SK-N-SH treated with all-trans-retinoic acid at 6 μM for 48 hours (cell line): Measurements from ENCODE around the gene SLC1A5.

ENCODE experiments used
- ATAC-seq: fragments of 200-7000 bp; cut with Tn5 transposase; 3 replicates; pipeline ENCODE4 v1.9.1; 2020; ENCODE audit warnings: mild to moderate bottlenecking, moderate library complexity
- BACH2 ChIP-seq: fragments of 250-450 bp; sonication (Bioruptor Pico); IDR thresholded peaks from 2 replicates; pipeline ENCODE4 v1.9.0; 2021; ENCODE audit warnings: mild to moderate bottlenecking, borderline replicate concordance
- CREB5 ChIP-seq: fragments of 250-450 bp; sonication (Bioruptor Pico); IDR thresholded peaks from 2 replicates; pipeline ENCODE4 v1.5.1; 2020; ENCODE audit warnings: low read depth, mild to moderate bottlenecking, moderate library complexity
- CSDC2 ChIP-seq: fragments of 250-450 bp; sonication (Bioruptor Pico); IDR thresholded peaks from 2 replicates; pipeline ENCODE4 v1.5.0; 2020; ENCODE audit warnings: mild to moderate bottlenecking, moderate library complexity
- ESRRG ChIP-seq: fragments of 250-450 bp; sonication (Bioruptor Pico); IDR thresholded peaks from 2 replicates; pipeline ENCODE4 v1.6.1; 2021; ENCODE audit warnings: mild to moderate bottlenecking
- GLIS3 ChIP-seq: fragments of 250-450 bp; sonication (Bioruptor Pico); IDR thresholded peaks from 2 replicates; pipeline ENCODE4 v1.5.0; 2020; ENCODE audit warnings: mild to moderate bottlenecking, moderate library complexity
- OSR1 ChIP-seq: fragments of 250-450 bp; sonication (Bioruptor Pico); IDR thresholded peaks from 2 replicates; pipeline ENCODE4 v1.8.0; 2022; ENCODE audit warnings: moderate library complexity, mild to moderate bottlenecking, inconsistent platforms
- PATZ1 ChIP-seq: fragments of 250-450 bp; sonication (Bioruptor Pico); IDR thresholded peaks from 2 replicates; pipeline ENCODE4 v1.8.0; 2020; ENCODE audit warnings: mild to moderate bottlenecking, moderate library complexity, borderline replicate concordance
- PPARA ChIP-seq: fragments of 250-450 bp; sonication (Bioruptor Pico); IDR thresholded peaks from 2 replicates; pipeline ENCODE4 v1.5.0; 2020; ENCODE audit warnings: mild to moderate bottlenecking, borderline replicate concordance
- RARB ChIP-seq: fragments of 250-450 bp; sonication (Bioruptor Pico); IDR thresholded peaks from 2 replicates; pipeline ENCODE4 v1.8.0; 2021; ENCODE audit warnings: mild to moderate bottlenecking, moderate library complexity
- SNAI2 ChIP-seq: fragments of 250-450 bp; sonication (Bioruptor Pico); IDR thresholded peaks from 2 replicates; pipeline ENCODE4 v1.5.0; 2020; ENCODE audit warnings: mild to moderate bottlenecking, moderate library complexity
- TCF4 ChIP-seq: fragments of 250-450 bp; sonication (Bioruptor Pico); IDR thresholded peaks from 2 replicates; pipeline ENCODE4 v1.8.0; 2021; ENCODE audit warnings: mild to moderate bottlenecking, moderate library complexity, borderline replicate concordance
- TOX ChIP-seq: fragments of 250-450 bp; sonication (Bioruptor Pico); IDR thresholded peaks from 2 replicates; pipeline ENCODE4 v1.8.0; 2021; ENCODE audit warnings: mild to moderate bottlenecking, moderate library complexity, borderline replicate concordance
- TSHZ2 ChIP-seq: fragments of 250-450 bp; sonication (Bioruptor Pico); IDR thresholded peaks from 2 replicates; pipeline ENCODE4 v1.5.0; 2020; ENCODE audit warnings: mild to moderate bottlenecking, moderate library complexity
- ZFP3 ChIP-seq: fragments of 250-450 bp; sonication (Bioruptor Pico); IDR thresholded peaks from 2 replicates; pipeline ENCODE4 v1.5.0; 2020; ENCODE audit warnings: mild to moderate bottlenecking, moderate library complexity
- ZFP30 ChIP-seq: fragments of 450-650 bp; formaldehyde crosslinking; IDR thresholded peaks from 2 replicates; pipeline ENCODE4 v1.5.0; 2022; ENCODE audit warnings: mild to moderate bottlenecking, moderate library complexity
- ZNF565 ChIP-seq: fragments of 450-650 bp; formaldehyde crosslinking; conservative IDR thresholded peaks from 2 replicates; pipeline ENCODE4 v1.5.0; 2020; ENCODE audit warnings: low read depth, mild to moderate bottlenecking, moderate library complexity
- ZNF70 ChIP-seq: fragments of 450-650 bp; formaldehyde crosslinking; IDR thresholded peaks from 2 replicates; pipeline ENCODE4 v1.5.0; 2020; ENCODE audit warnings: mild to moderate bottlenecking, moderate library complexity

Gene SLC1A5

GRCh38 chr19:46753420-46754155, 34.8 kb downstream of the SLC1A5 start:
- ATAC-seq: peak; percentile 43
- TF ChIP-seq ZFP30 (CRISPR knock-in tag): no peak
- no peak for TF ChIP-seq ZNF565 (CRISPR knock-in tag)
- TF ChIP-seq SNAI2: no peak
- no peak for TF ChIP-seq GLIS3 (CRISPR knock-in tag)
- no peak for TF ChIP-seq PATZ1 (CRISPR knock-in tag)
- TF ChIP-seq ESRRG (CRISPR knock-in tag): no peak
- no peak for TF ChIP-seq TOX (CRISPR knock-in tag)
- no peak for TF ChIP-seq ZNF70 (CRISPR knock-in tag)
- TF ChIP-seq BACH2 (CRISPR knock-in tag): no peak
- no peak for TF ChIP-seq ZFP3
- no peak for TF ChIP-seq RARB (CRISPR knock-in tag)
- no peak for TF ChIP-seq CSDC2 (CRISPR knock-in tag)

GRCh38 chr19:46748325-46749109, 39.9 kb downstream of the SLC1A5 start:
- TF ChIP-seq OSR1 (CRISPR knock-in tag) (no peak), RARB (CRISPR knock-in tag) (no peak)
- peak; percentile 35; the same call in 1 of the 3 replicates for ATAC-seq

- TF ChIP-seq TSHZ2 (CRISPR knock-in tag) (peak; percentile 44; the same call in 1 of the 2 replicates), RARB (CRISPR knock-in tag) (no peak), TCF4 (no peak), CREB5 (no peak), BACH2 (CRISPR knock-in tag) (no peak), PPARA (no peak), GLIS3 (CRISPR knock-in tag) (no peak), PATZ1 (CRISPR knock-in tag) (no peak)
Measured at GRCh38 chr19:46746281-46747057, 41.9 kb downstream of the SLC1A5 start, which contains the start of gene STRN4. TSS of gene STRN4 (minus strand) at chr19:46746450. CDS start at chr19:46746430, 20 bp downstream.

More at GRCh38 chr19:46746281-46747057, 41.9 kb downstream of the SLC1A5 start, which contains the start of gene STRN4:
- peak; percentile 32 for ATAC-seq
